ENCODE measurements around the gene INS.

Gene INS

GRCh38 chr11:2159536-2160413, 1.2 kb downstream of the INS start:
- WGBS (ENCODE audit: extremely low coverage, insufficient coverage, low lambda C conversion rate): no CpG with 5 or more reads among the region's 36 CpGs
- Histone ChIP-seq H3K4me2 (ENCODE audit: low read length) (no peak overlapping the region), H3K79me2 (ENCODE audit: control insufficient read depth, insufficient read depth, low read length) (no peaks in the 10 kb centered on the region), H2AK5ac (ENCODE audit: low read length) (no peak overlapping the region), H3K9ac (ENCODE audit: low read length) (no peak overlapping the region), H3K79me1 (ENCODE audit: low read length) (no peaks in the 10 kb centered on the region), H3K36me3 (ENCODE audit: control insufficient read depth, insufficient read depth, low read length) (no peaks in the 10 kb centered on the region), H2BK15ac (replicated peaks; ENCODE audit: low read depth) (no peak overlapping the region), H4K5ac (ENCODE audit: low read length) (no peak overlapping the region), H3K18ac (ENCODE audit: low read length) (no peak overlapping the region), H2BK5ac (ENCODE audit: low read length) (no peak overlapping the region), H3K4me3 (ENCODE audit: low read length) (no peak overlapping the region), H3K27ac (ENCODE audit: low read depth, low read length) (no peak overlapping the region), H3K27me3 (ENCODE audit: insufficient read depth, low read length, poor library complexity) (no peaks in the 10 kb centered on the region), H3K56ac (ENCODE audit: low read length) (no peak overlapping the region), H4K8ac (ENCODE audit: low read depth, low read length) (no peak overlapping the region), H2BK120ac (ENCODE audit: low read depth, low read length) (no peak overlapping the region), H3K4ac (ENCODE audit: low read depth, low read length) (no peak overlapping the region), H3K4me1 (ENCODE audit: control insufficient read depth, low read depth, low read length) (no peaks in the 10 kb centered on the region), H3K23ac (ENCODE audit: low read length) (no peak overlapping the region)
- no peak for DNase-seq

- Histone ChIP-seq H3K4me1 (ENCODE audit: control insufficient read depth, low read depth, low read length) (no peaks in the 10 kb centered on the region), H4K8ac (ENCODE audit: low read depth, low read length) (no peak overlapping the region), H4K5ac (ENCODE audit: low read length) (no peak overlapping the region), H2BK120ac (ENCODE audit: low read depth, low read length) (no peak overlapping the region), H3K4ac (ENCODE audit: low read depth, low read length) (no peak overlapping the region), H3K36me3 (ENCODE audit: control insufficient read depth, insufficient read depth, low read length) (no peaks in the 10 kb centered on the region), H3K4me3 (ENCODE audit: low read length) (no peak overlapping the region), H2AK5ac (ENCODE audit: low read length) (no peak overlapping the region), H3K18ac (ENCODE audit: low read length) (no peak overlapping the region), H2BK5ac (ENCODE audit: low read length) (no peak overlapping the region), H3K56ac (ENCODE audit: low read length) (no peak overlapping the region), H3K9ac (ENCODE audit: low read length) (no peak overlapping the region), H3K27me3 (ENCODE audit: insufficient read depth, low read length, poor library complexity) (no peaks in the 10 kb centered on the region), H3K4me2 (ENCODE audit: low read length) (no peak overlapping the region), H3K79me1 (ENCODE audit: low read length) (no peaks in the 10 kb centered on the region), H3K23ac (ENCODE audit: low read length) (no peak overlapping the region), H3K27ac (ENCODE audit: low read depth, low read length) (no peak overlapping the region), H2BK15ac (replicated peaks; ENCODE audit: low read depth) (no peak overlapping the region), H3K79me2 (ENCODE audit: control insufficient read depth, insufficient read depth, low read length) (no peaks in the 10 kb centered on the region)
- DNase-seq: no peak
- no CpG with 5 or more reads among the region's 10 CpGs for WGBS (ENCODE audit: extremely low coverage, insufficient coverage, low lambda C conversion rate)
These were observed 2.0 kb downstream of the INS start for GRCh38 chr11:2158966-2159365.

- Histone ChIP-seq H3K4ac (ENCODE audit: low read depth, low read length) (no peak overlapping the region), H3K27me3 (ENCODE audit: insufficient read depth, low read length, poor library complexity) (no peaks in the 10 kb centered on the region), H2BK15ac (replicated peaks; ENCODE audit: low read depth) (no peak overlapping the region), H2BK5ac (ENCODE audit: low read length) (no peak overlapping the region), H4K8ac (ENCODE audit: low read depth, low read length) (no peak overlapping the region), H3K27ac (ENCODE audit: low read depth, low read length) (no peak overlapping the region), H3K79me1 (ENCODE audit: low read length) (no peaks in the 10 kb centered on the region), H3K9ac (ENCODE audit: low read length) (no peak overlapping the region), H3K4me3 (ENCODE audit: low read length) (no peak overlapping the region), H3K56ac (ENCODE audit: low read length) (no peak overlapping the region), H3K18ac (ENCODE audit: low read length) (no peak overlapping the region), H3K4me1 (ENCODE audit: control insufficient read depth, low read depth, low read length) (no peaks in the 10 kb centered on the region), H3K36me3 (ENCODE audit: control insufficient read depth, insufficient read depth, low read length) (no peaks in the 10 kb centered on the region), H3K4me2 (ENCODE audit: low read length) (no peak overlapping the region), H2BK120ac (ENCODE audit: low read depth, low read length) (no peak overlapping the region), H3K23ac (ENCODE audit: low read length) (no peak overlapping the region), H4K5ac (ENCODE audit: low read length) (no peak overlapping the region), H2AK5ac (ENCODE audit: low read length) (no peak overlapping the region), H3K79me2 (ENCODE audit: control insufficient read depth, insufficient read depth, low read length) (no peaks in the 10 kb centered on the region)
- no CpG with 5 or more reads among the region's 13 CpGs for WGBS (ENCODE audit: extremely low coverage, insufficient coverage, low lambda C conversion rate)
- DNase-seq: no peak
These were observed 2.7 kb downstream of the INS start for GRCh38 chr11:2158296-2158737.

- Histone ChIP-seq H3K4ac (ENCODE audit: low read depth, low read length) (no peak overlapping the region), H2BK120ac (ENCODE audit: low read depth, low read length) (no peak overlapping the region), H3K4me1 (ENCODE audit: control insufficient read depth, low read depth, low read length) (no peaks in the 10 kb centered on the region), H3K27ac (ENCODE audit: low read depth, low read length) (no peak overlapping the region), H3K27me3 (ENCODE audit: insufficient read depth, low read length, poor library complexity) (no peaks in the 10 kb centered on the region), H3K56ac (ENCODE audit: low read length) (no peak overlapping the region), H3K4me3 (ENCODE audit: low read length) (no peak overlapping the region), H3K36me3 (ENCODE audit: control insufficient read depth, insufficient read depth, low read length) (no peaks in the 10 kb centered on the region), H3K4me2 (ENCODE audit: low read length) (no peak overlapping the region), H4K5ac (ENCODE audit: low read length) (no peak overlapping the region), H2BK15ac (replicated peaks; ENCODE audit: low read depth) (no peak overlapping the region), H3K79me1 (ENCODE audit: low read length) (no peaks in the 10 kb centered on the region), H4K8ac (ENCODE audit: low read depth, low read length) (no peak overlapping the region), H2AK5ac (ENCODE audit: low read length) (no peak overlapping the region), H3K23ac (ENCODE audit: low read length) (no peak overlapping the region), H3K18ac (ENCODE audit: low read length) (no peak overlapping the region), H2BK5ac (ENCODE audit: low read length) (no peak overlapping the region), H3K79me2 (ENCODE audit: control insufficient read depth, insufficient read depth, low read length) (no peaks in the 10 kb centered on the region), H3K9ac (ENCODE audit: low read length) (no peak overlapping the region)
- no peak for DNase-seq
- no CpG with 5 or more reads among the region's 18 CpGs for WGBS (ENCODE audit: extremely low coverage, insufficient coverage, low lambda C conversion rate)
These were observed 3.5 kb downstream of the INS start for GRCh38 chr11:2157294-2158040.

- Histone ChIP-seq H3K27ac (ENCODE audit: low read depth, low read length) (no peak overlapping the region), H3K79me2 (ENCODE audit: control insufficient read depth, insufficient read depth, low read length) (no peaks in the 10 kb centered on the region), H3K36me3 (ENCODE audit: control insufficient read depth, insufficient read depth, low read length) (no peaks in the 10 kb centered on the region), H2BK120ac (ENCODE audit: low read depth, low read length) (no peak overlapping the region), H2BK15ac (replicated peaks; ENCODE audit: low read depth) (no peak overlapping the region), H4K8ac (ENCODE audit: low read depth, low read length) (no peak overlapping the region), H3K9ac (ENCODE audit: low read length) (no peak overlapping the region), H3K4ac (ENCODE audit: low read depth, low read length) (no peak overlapping the region), H3K23ac (ENCODE audit: low read length) (no peak overlapping the region), H3K79me1 (ENCODE audit: low read length) (no peaks in the 10 kb centered on the region), H2AK5ac (ENCODE audit: low read length) (no peak overlapping the region), H4K5ac (ENCODE audit: low read length) (no peak overlapping the region), H3K27me3 (ENCODE audit: insufficient read depth, low read length, poor library complexity) (no peaks in the 10 kb centered on the region), H2BK5ac (ENCODE audit: low read length) (no peak overlapping the region), H3K56ac (ENCODE audit: low read length) (no peak overlapping the region), H3K4me3 (ENCODE audit: low read length) (no peak overlapping the region), H3K4me1 (ENCODE audit: control insufficient read depth, low read depth, low read length) (no peaks in the 10 kb centered on the region), H3K18ac (ENCODE audit: low read length) (no peak overlapping the region), H3K4me2 (ENCODE audit: low read length) (no peak overlapping the region)
- peak; percentile 54 for DNase-seq
- no CpG with 5 or more reads among the region's 19 CpGs for WGBS (ENCODE audit: extremely low coverage, insufficient coverage, low lambda C conversion rate)
These were observed 4.4 kb downstream of the INS start for GRCh38 chr11:2156416-2157182.
